Measurements from ENCODE around the gene CAMKMT.

- no peak for TF ChIP-seq ETV6 (IDR thresholded peaks at IDR 0.05; ENCODE audit: borderline replicate concordance in 1 of 2, low read depth in 2 of 2, low read length in 1 of 2)
- no peak for TF ChIP-seq ETV6 (CRISPR knock-in tag; IDR thresholded peaks at IDR 0.05; ENCODE audit: borderline replicate concordance)
- TF ChIP-seq KLF16 (IDR thresholded peaks at IDR 0.05), result no peak
- no peak for TF ChIP-seq SMC3 (conservative IDR thresholded peaks at IDR 0.05; ENCODE audit: insufficient read depth, low read depth, low read length)
- no peak for TF ChIP-seq NEUROD1 (IDR thresholded peaks at IDR 0.05; ENCODE audit: borderline replicate concordance, low read depth, low read length, partially characterized antibody)
- TF ChIP-seq TBP (optimal IDR thresholded peaks at IDR 0.05; ENCODE audit: low read depth, low read length), result no peak
- TF ChIP-seq ADNP (tag; IDR thresholded peaks at IDR 0.05), result no peak
- TF ChIP-seq BHLHE40 (IDR thresholded peaks at IDR 0.05; ENCODE audit: low read length), result no peak
- TF ChIP-seq ZNF280A (IDR thresholded peaks at IDR 0.05; ENCODE audit: low read depth, partially characterized antibody), result no peak
Observed at GRCh38 chr2:44671276-44671675, 309.5 kb downstream of the CAMKMT start.
